Duodenal mucosa (tissue), 2 donors: Measurements from ENCODE around the gene SLC13A3.

ENCODE experiments used
- H3K27ac ChIP-seq: one replicate; pipeline ENCODE4 v1.7.0; 2013; ENCODE audit warnings: low read depth, low read length
- H3K27me3 ChIP-seq, 2 donors: one replicate each; pipeline ENCODE4 v1.7.0; 2013; ENCODE audit warnings: low read length in 2 of 2, control low read depth in 1 of 2; ENCODE audit not compliant: insufficient read depth in 2 of 2, control insufficient read depth in 1 of 2
- H3K36me3 ChIP-seq, 2 donors: one replicate each; pipeline ENCODE4 v1.7.0; 2013; ENCODE audit warnings: low read length in 2 of 2, control low read depth in 1 of 2; ENCODE audit not compliant: insufficient read depth in 2 of 2, control insufficient read depth in 1 of 2
- H3K4me1 ChIP-seq, 2 donors: one replicate each; pipeline ENCODE4 v1.7.0; 2013; ENCODE audit warnings: low read length in 2 of 2, control low read depth in 1 of 2; ENCODE audit not compliant: insufficient read depth in 2 of 2, control insufficient read depth in 1 of 2
- H3K4me3 ChIP-seq, 2 donors: one replicate each; pipeline ENCODE4 v1.7.0; 2013; ENCODE audit warnings: low read length in 2 of 2, low read depth in 1 of 2
- H3K9ac ChIP-seq, 2 donors: one replicate each; pipeline ENCODE4 v1.7.0; 2013; ENCODE audit warnings: low read length in 2 of 2, low read depth in 1 of 2
- H3K9me3 ChIP-seq, 2 donors: one replicate each; pipeline ENCODE4 v1.7.0; 2013; ENCODE audit warnings: low read length in 2 of 2, control low read depth in 1 of 2; ENCODE audit not compliant: control insufficient read depth in 1 of 2

SLC13A3 gene

DNA sequence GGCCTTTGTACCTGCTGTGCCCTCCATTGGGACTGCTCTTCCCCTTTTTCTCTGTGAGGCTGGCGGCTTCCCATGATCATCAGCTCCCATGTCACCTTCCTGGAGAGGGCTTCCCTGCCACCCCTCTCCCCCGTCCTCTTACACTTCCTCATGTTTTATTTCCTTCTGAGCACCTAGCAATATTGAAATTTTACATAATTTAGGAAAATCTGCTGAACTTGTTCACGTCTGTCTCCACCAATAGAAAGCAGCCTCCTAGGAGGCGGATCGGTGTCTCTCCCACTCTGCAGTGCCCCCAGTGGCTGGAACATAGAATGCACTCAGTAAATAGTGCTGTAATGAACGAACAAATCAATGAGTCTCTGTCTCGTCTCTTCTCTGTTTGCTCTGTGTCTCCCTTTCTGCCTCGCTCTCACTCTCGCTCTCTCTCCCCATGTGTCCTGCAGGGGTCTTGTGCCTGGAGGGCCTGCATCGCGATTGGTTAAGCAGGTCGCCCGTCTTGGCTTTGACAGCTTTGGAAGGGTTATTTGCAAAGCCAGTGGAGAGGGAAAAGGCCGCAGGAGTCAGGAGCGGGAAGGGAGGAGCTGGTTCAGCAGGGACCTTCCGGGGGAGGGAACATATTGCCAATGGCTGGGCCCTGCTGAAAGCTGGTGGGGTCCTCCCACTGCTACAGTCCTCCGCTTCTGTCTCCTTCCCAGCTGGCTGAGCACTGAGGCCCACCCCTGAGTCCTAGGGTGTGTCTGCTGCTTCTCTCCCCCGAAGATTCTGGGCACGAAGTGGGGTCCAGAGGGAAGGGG, 88.7 kb downstream of the SLC13A3 start:
- no peaks in the 10 kb centered on the region for H3K9me3 ChIP-seq
- H3K36me3 ChIP-seq: no peaks in the 10 kb centered on the region
- H3K4me1 ChIP-seq: peaks cover 0 to 5% of the 10 kb centered on the region in 2 donors
- H3K4me3 ChIP-seq: peak overlapping the region; percentile 42 to 48
- no peaks in the 10 kb centered on the region for H3K27me3 ChIP-seq
- H3K9ac ChIP-seq: no peak overlapping the region
- H3K27ac ChIP-seq: no peak overlapping the region

GRCh38 chr20:46562009-46562372, 89.3 kb downstream of the SLC13A3 start:
- Histone ChIP-seq H3K36me3 (no peaks in the 10 kb centered on the region), H3K4me1 (peaks cover 0 to 5% of the 10 kb centered on the region in 2 donors), H3K9me3 (no peaks in the 10 kb centered on the region), H3K4me3 (peak overlapping the region; percentile 42 to 48), H3K27me3 (no peaks in the 10 kb centered on the region), H3K9ac (no peak overlapping the region), H3K27ac (no peak overlapping the region)

DNA sequence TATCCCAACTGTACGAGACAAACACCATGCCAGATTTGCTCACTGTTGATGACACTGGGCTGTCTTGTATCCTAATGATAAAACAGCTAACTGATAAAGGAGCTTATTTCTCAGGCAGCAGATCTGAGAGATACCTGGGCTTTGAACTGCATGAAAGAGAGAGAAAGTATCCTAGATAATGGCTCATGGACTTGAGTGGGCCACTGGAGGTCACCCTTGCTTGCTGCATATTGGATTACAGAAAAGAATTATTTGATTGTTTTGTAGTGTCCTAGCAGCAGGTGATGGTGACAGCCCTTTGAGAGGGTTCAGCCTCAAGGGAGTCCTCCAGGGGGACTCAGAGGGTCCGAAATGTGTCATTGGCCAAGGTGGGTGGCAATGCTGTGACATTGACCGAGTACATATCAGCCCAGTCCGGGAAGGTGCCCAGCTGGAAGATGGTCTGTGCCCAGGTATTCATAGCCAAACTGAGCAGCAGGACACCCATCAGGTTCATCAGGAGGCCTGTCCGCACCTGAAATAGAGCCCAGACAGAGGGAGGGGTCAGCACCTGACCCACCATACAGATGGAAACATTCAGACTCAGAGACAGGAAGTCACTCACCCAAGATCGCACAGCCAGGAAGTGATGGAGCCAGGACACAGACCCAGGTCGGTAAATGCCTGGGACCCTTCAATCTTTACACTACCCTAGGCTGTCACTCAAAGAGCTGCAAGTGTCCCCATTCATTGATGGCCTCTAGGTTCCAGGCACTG, 91.4 kb downstream of the SLC13A3 start:
- Histone ChIP-seq H3K27ac (no peak overlapping the region), H3K9ac (no peak overlapping the region), H3K36me3 (no peaks in the 10 kb centered on the region)

DNA sequence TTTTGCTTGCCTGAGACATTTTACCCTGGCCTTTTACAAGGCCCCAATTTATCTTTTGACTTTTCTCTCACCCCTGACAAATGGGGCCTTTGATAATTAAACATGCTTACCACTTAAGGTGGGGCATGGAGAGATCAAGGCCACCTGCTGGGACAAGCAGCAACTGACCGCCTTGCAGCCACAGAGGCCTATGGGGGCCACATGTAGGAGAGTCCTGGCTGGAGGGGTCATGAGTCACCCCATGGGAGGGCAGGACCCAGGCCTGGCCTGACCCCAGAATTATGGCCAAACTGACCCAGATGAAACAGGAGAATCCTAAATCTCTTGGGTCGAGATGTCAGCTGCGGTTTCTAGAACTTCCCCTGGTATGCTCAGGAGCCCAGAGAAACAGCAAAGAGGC, 92.3 kb downstream of the SLC13A3 start:
- Histone ChIP-seq H3K4me3 (no peak overlapping the region), H3K27me3 (no peaks in the 10 kb centered on the region), H3K36me3 (no peaks in the 10 kb centered on the region), H3K9me3 (no peaks in the 10 kb centered on the region), H3K4me1 (peaks cover 0 to 5% of the 10 kb centered on the region in 2 donors), H3K27ac (no peak overlapping the region), H3K9ac (no peak overlapping the region)

More for the DNA sequence above, 91.4 kb downstream of the SLC13A3 start:
- Histone ChIP-seq H3K4me1 (peaks cover 0 to 5% of the 10 kb centered on the region in 2 donors), H3K9me3 (no peaks in the 10 kb centered on the region), H3K27me3 (no peaks in the 10 kb centered on the region), H3K4me3 (no peak overlapping the region)

- Histone ChIP-seq H3K4me1 (peaks cover 0 to 5% of the 10 kb centered on the region in 2 donors), H3K27me3 (no peaks in the 10 kb centered on the region), H3K9ac (no peak overlapping the region), H3K36me3 (no peaks in the 10 kb centered on the region), H3K27ac (no peak overlapping the region), H3K4me3 (no peak overlapping the region), H3K9me3 (no peaks in the 10 kb centered on the region)
Observed at GRCh38 chr20:46558511-46558959, 92.7 kb downstream of the SLC13A3 start.

- H3K27me3 ChIP-seq: no peaks in the 10 kb centered on the region
- H3K27ac ChIP-seq: no peak overlapping the region
Observed at GRCh38 chr20:46557231-46557956, 93.9 kb downstream of the SLC13A3 start.

GRCh38 chr20:46555370-46555956, 95.8 kb downstream of the SLC13A3 start:
- no peaks in the 10 kb centered on the region for H3K36me3 ChIP-seq
- no peak overlapping the region for H3K27ac ChIP-seq
- no peak overlapping the region for H3K4me3 ChIP-seq
- H3K9me3 ChIP-seq: no peaks in the 10 kb centered on the region
- no peaks in the 10 kb centered on the region for H3K27me3 ChIP-seq
- H3K4me1 ChIP-seq: peaks cover 7 to 10% of the 10 kb centered on the region in 2 donors
- H3K9ac ChIP-seq: no peak overlapping the region

More at GRCh38 chr20:46557231-46557956, 93.9 kb downstream of the SLC13A3 start:
- Histone ChIP-seq H3K4me3 (no peak overlapping the region), H3K9me3 (no peaks in the 10 kb centered on the region), H3K36me3 (no peaks in the 10 kb centered on the region), H3K4me1 (peaks cover 6 to 14% of the 10 kb centered on the region in 2 donors), H3K9ac (no peak overlapping the region)

DNA sequence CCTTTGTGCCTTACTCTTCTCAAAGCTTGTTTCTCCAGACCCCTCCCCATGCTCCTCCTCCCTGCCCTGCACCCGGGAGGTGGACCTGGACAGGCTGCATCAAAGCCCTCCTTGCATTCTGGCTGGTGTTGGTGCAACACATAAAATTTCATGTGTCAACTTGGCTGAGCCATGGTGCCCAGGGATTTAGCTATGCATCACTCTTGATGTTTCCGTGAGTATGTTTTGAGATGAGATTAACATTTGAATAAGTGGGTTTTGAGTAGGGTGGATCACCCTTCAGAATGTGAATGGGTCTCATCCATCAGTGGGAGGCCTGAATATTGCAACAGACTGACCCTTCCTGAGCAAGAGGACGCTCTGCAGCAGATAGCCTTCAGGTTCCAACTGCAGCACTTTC, 96.4 kb downstream of the SLC13A3 start:
- no peak overlapping the region for H3K27ac ChIP-seq
- peaks cover 7 to 10% of the 10 kb centered on the region in 2 donors for H3K4me1 ChIP-seq
- no peaks in the 10 kb centered on the region for H3K36me3 ChIP-seq
- H3K9me3 ChIP-seq: no peaks in the 10 kb centered on the region
- H3K27me3 ChIP-seq: no peaks in the 10 kb centered on the region
- H3K4me3 ChIP-seq: no peak overlapping the region
- no peak overlapping the region for H3K9ac ChIP-seq

DNA sequence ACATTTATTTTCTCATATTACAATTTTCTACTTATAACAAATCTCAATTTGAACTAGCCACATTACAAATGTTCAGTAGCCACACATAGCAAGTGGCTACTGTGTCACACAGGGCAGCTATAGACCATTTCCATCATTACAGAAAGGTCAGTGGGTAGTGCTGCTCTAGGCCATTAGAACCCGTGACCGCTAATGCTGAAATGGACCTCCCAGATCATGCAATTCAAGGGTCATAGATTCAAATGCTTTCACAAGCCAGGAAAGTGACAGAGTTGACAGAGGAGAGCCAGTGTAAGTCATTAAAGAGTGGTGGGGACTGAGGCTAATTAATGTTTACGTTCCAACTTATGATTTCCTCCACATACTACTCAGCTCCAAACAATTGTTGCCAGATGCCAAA, 97.3 kb downstream of the SLC13A3 start:
- H3K4me1 ChIP-seq: peaks cover 7 to 10% of the 10 kb centered on the region in 2 donors

More for the DNA sequence above, 97.3 kb downstream of the SLC13A3 start:
- no peak overlapping the region for H3K9ac ChIP-seq
- no peak overlapping the region for H3K27ac ChIP-seq
- H3K9me3 ChIP-seq: no peaks in the 10 kb centered on the region
- no peak overlapping the region for H3K4me3 ChIP-seq
- no peaks in the 10 kb centered on the region for H3K36me3 ChIP-seq
- H3K27me3 ChIP-seq: no peaks in the 10 kb centered on the region
